Measurements from ENCODE around the gene P4HA3.

The P4HA3 gene

DNA sequence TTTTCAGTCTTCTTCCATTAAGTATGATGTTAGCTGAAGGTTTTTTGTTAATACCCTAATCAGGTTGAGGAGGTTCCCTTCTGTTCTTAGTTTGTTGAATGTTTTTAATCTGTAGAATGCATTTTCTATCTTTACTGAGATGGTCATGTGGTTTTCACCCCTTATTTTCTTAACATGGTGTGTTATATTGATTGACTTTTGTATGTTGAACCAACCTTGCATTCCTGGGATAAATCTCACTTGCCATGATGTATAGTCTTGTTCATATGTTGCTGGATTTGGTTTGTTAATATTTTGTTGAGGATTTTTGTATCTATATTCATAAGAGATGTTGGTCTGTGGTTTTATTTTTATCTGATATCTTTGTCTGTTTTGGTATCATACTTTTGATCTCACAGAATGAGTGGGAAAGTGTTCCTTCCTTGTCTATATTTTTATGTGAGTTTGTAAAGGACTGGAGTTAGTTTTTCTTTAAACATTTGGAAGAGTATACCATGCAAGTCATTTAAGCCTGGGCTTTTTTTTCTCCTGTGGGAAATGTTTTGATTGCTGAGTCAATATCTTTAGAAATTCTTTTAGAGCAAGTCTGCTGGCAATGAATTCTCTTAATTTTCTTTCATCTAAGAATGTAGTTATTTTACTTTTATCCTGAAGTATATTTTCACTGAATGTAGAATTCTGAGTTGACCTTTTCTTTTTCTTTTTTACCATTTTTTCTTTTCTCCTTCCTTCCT, 5.5 kb upstream of the P4HA3 start:
- DNase-seq: no peak

DNA sequence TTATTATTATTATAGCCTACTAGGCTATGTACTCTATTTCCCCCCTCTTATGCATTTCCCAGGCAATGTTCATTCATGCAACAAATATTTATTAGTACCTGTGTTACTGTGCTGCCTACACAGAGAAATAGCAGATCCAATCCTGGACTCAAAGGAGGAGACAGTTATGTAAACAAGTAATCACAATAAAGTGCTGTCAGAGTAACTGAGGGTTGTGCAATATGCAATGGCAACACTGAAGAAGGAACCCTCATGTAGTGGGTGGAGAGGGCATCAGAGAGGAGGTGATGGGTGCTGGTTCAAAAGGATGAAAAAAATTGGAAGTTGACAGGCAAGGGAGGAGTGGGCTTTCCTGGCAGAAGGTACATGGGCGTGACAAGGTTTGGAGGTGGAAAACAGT, 886 bp upstream of the P4HA3 start:
- DNase-seq: no peak

DNA sequence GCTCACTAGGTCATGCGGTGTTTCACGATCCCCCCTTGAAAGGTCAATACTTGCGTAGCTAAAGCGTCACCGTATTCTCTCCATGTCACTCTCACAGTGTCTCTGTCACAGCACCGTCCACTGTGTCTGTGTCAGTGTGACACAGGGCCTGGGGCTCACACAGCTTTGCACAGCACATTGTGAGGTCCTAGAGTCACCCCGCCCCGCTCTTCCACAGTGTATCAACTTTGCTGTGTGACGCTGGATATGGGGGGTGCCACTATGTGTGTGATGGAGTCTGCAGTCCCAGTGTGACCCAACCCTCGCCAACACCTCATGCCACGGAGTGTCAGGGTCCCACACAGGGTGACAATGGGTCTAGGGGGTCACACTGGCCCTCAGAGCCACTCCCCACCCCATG, 583 bp downstream of the P4HA3 start:
- no peak for DNase-seq

DNA sequence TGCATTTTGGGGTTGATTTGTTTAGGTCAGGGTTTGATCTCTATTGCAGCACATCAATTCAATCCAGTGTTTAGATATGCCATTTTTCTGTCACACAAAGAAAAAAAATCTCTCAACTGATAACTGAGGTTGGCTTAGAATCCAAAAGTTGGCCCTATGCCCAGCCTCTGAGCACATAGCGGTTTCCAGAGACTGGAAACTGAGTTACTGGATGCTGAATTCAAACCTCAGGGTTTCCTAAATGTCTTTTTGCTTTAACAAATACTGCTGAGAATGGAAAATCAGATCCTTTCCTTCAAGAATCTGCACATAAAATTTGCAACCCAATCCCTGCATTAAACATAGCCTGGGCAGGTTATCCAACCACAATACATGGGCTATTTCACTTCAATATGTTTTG, 4.0 kb downstream of the P4HA3 start:
- no peak for DNase-seq

DNA sequence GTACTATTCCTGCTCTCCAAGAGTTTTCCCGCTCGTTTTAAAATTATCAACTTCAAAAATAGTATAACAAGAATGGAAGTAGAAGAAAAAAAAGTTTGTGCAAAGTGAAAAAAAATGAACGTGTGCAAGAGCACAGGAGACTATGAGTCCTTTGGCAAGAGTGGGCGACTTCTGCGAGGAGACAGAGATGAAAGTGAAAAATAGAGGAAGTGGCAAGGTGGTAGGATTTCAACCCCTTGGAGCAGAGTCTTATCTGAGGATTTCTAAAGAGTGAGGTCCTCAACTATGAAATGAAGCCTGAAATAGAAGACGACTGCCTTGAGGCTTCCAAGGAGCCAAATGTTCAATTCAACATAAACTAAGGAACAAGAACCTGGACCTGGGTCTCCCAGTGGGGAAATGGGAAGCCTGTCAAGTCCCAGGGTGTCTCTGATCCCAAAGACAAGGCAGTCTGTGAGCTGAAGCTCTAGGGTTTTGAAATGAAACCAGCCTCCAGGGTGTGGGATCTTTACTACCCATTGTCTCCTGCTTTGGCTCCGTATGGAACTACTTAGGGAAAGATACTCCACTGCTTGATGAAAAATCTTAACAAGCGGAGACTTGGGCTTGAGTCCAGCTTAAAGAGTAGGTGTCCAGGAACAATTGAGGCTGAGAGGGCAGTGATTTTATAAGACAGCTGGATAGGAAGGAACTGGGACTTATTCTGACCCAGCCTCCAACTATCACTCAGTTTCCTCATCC, 4.8 kb downstream of the P4HA3 start:
- DNase-seq: no peak

DNA sequence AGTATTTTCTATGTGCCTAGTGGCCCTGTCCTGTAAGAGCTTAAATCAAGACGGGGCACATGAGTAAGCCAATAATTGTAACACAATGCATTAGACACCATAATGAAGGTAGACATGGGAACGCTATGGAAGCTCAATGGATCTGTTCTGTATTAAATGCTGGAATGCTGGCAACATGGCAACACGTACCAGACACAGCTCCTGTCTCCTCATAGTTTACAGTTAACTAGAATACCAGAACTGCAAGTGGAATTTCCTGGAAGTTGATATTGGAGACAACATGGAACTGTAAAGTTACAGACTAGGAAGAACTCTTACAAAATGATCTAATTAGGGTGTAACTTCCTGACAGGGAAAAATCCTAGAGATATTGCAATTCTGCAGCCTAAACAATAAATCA, 12.4 kb downstream of the P4HA3 start:
- DNase-seq: no peak

DNA sequence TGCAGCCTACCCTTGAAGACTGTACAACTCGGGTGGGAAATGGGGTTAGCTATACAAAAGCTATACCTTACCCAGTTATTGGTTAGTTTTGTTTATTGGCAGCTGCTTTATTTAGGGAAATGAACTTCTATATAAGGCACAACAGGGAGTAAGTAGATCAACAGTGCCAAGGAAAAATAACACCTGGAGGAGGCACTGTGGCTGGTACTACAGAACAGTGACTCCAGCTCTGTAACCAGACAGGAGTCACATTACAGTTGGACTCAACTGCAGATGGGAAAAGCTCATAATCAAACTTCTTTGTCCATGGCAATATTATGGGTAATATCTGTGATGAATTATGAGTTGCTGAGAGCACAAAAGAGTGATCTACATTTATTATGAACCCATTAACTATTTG, 14.0 kb downstream of the P4HA3 start:
- no peak for DNase-seq

DNA sequence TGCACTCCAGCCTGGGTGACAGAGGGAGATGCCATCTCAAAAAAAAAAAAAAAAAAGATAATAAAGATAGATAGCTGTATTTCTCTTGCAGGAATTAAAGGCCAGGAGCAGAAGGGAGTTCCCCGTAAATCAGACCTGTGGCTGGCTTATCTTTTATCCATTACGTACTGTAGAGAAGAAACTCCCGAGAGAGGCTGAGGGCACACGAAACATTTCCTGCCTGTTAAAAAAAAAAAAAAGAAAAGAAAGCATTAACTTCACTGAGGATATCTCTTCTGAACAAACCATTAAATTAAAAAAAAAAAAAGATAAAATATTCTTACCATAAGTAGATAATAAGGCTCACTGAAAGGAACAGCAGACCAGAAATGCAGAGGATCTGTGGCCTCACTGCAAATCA, 22.5 kb downstream of the P4HA3 start:
- DNase-seq: no peak

DNA sequence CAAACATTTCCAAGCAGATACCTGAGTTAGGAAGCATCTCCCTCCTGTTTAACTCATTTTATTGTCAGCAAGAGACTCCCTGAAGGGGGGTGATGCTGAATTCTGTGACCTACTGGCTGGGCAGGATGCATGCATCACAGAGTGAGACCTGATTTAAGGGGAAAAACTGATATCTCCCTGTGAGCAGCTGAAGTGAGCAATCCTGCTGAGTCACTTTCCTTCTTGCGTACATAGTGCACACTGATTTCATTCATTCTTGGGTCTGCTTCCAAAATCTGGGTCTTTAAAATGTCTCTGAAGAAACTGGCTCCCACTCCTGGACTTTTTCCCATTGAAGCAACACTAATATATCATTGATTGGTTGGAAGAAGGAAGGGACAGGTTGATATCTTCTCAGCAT, 23.3 kb downstream of the P4HA3 start:
- no peak for DNase-seq

DNA sequence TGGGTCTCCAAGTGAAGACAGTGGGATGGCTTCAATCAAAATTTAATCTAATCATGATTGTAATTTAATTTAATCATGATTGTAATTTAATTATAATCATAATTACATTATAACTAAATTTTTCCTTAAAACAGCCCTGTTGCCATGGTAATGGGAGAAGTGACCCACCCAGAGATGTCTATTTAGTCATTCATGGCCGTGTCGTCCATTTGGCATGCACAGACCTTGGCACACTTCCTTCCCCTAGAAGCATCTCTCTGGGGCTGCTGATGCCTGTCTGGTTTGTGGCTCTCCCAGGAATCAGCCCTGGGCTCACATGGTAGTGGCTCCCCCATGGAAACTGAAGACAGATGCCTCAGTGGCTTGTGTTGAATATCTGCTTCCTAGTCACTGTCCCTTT, 27.0 kb downstream of the P4HA3 start:
- no peak for DNase-seq

DNA sequence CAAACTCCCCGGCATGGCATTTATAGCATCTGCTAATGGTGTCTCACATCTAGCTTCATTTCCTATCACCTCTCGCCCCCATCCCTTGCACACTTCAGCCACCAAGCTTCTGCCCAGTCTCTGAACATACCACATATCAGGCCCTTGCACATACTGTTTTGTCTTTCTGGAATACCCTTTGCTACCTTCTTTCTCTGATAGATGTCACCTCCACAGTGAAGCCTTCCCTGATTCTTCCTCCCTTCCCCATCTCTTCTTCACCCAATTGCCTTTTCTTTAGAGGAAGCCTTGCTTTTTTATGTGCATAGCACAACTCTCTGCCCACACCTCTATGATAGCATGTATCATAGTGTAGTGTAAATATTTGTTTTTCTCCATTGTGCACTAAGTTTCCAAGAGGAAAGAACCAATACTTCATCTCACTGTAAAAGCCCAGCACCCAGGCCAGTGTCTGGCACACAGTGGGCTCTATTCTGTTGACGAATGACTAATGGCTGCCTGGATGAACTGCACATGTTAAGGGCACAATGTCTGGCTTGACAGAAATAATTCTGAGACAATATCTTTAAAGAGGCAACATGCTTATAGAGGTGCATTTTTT, 27.8 kb downstream of the P4HA3 start:
- no peak for DNase-seq

DNA sequence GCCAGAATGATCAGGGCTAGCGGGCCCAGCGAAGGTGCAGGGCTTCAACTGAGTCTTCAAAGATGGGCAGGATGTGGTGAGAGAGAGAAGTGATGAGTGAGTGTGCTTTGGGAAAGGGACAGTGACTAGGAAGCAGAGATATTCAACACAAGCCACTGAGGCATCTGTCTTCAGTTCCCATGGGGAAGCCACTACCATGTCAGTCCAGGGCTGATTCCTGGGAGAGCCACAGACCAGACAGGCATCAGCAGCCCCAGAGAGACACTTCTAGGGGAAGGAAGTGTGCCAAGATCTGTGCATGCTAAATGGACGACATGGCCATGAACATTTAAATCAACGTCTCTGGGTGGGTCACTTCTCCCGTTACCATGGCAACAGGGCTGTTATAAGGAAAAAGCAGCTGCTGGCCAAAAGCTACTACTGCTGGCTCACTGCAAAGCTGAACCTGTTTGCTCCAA, 28.5 kb downstream of the P4HA3 start:
- no peak for DNase-seq

DNA sequence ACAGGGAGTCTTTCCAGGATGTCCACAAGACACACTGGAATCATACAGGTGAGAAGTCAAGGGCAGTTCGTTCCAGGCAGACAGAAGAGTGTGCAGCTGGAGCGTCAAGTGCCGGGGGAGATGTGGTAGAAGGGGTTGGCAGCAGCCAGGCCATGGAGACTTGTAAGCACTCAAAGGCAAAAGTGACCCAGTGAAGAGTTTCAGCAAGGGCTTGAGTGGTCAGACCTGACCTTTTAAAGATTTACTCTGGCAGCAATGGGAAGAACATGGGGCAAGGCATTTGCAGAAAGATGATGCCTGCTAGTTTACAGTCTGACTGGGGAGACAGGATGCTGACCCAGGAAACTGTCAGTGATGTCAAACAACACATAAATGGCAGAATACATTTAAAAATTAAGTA, 29.0 kb downstream of the P4HA3 start:
- no peak for DNase-seq

DNA sequence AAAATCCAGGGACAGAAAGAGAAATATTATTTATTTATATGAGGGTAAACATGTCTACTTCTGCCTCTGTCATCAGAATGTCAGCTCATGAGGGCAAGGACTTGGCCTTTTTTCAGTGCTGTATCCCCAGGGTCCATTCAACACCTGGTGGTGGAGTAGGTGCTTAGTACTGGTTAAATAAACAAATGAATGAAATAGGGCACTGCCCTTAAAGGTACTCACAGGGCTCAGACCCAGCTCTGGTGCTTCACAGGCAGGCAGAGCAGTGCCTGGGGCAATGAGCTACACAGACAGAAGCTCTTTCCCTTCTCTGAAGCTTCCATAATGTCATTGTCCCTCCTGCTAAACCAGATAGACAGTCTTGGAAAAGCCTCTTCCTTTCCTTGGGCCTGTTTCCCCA, 30.9 kb downstream of the P4HA3 start:
- DNase-seq: no peak

DNA sequence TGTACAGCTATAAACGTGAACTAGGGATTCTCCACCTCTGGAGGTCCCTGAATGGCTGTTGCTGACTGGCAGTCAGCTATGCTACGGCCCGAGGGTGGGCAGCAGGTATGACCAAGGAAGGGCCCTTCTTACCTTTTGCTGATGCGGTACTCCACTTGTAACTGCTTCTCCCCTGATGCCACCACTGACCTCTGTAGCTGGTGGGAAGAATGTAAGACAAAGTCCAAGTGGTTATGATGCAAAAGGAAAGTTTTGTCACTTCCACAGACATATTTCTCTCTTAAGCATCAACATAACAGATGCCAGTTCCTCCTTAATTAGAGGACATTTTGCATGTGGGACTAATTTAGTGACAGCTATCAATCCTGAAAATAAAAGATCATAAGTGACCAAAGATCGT, 32.2 kb downstream of the P4HA3 start:
- DNase-seq: no peak

DNA sequence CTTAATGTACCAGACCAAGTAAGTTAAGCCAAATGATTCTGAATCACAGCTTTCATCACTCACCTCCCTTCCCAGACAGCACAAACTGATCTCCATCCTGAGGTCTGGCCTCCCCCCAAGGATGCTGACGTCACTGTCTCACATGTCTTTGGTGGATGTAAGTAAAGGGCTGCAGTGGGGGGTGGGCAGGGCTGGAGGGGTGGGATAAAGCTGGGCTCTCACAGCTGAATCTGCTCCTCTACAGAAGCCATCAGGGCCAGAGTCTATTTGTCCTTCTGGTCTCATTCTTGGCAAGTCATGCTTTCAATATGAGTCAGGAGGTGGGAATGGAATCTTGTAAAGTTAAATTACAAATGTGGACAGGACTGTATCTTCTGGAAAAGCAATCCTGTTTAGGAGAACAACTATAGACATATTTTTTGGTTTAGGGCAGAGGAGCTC, 32.7 kb downstream of the P4HA3 start:
- no peak for DNase-seq

DNA sequence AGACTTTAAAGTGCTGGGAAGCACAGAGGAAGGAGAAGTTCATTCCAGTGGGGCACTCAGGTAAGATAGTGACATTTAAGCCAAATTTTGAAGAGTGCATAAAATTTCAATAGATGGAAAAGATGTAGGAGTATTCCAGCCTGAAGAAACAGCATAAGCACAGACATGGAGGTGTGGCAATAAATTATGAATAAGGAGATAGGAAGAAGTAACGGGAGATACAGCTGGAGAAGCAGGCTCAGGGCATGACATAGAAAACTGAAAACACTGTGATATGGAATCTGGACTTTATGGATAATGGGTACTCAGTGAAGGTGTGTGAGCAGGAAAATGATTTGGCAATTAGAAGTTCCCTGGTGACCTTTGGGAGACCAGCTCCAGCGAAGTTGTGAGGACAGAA, 33.3 kb downstream of the P4HA3 start:
- DNase-seq: no peak

DNA sequence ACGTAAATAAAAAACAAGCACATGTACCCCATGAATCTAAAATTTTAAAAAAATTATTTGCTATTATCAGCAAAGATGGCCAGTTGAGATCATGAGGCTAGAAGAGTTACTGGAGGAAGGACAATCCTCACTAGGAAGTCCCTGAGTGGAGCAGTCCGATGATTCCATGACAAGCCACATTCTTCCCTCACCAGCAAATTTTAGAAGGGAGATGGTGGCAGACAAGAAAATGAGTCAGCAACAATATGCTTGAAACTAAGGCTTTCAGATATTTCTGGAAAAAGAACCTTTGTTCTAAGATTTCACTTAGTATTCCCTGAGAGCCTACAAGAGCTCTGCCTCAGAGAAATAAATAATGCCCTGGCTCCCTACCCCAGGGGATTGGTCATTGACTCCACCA, 34.9 kb downstream of the P4HA3 start:
- DNase-seq: no peak

DNA sequence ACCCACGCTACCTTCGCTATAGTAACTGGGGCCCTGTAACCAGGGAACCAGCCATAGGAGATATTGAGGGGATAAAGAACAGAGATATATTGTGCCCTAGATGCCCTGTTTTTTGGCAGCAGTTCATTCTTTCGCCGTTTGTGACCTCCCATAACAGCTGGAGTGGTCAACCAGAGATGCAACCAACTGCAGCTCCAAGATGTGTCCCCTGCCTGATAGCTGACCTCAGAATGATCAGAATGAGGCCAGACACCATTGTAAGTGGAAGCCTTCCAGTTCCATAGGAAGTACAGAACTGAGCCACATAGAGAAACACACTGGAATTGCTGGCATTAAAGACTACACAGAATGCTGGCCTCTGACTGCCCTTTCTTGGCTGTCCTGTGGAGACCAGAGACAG, 39.2 kb downstream of the P4HA3 start:
- DNase-seq: no peak

DNA sequence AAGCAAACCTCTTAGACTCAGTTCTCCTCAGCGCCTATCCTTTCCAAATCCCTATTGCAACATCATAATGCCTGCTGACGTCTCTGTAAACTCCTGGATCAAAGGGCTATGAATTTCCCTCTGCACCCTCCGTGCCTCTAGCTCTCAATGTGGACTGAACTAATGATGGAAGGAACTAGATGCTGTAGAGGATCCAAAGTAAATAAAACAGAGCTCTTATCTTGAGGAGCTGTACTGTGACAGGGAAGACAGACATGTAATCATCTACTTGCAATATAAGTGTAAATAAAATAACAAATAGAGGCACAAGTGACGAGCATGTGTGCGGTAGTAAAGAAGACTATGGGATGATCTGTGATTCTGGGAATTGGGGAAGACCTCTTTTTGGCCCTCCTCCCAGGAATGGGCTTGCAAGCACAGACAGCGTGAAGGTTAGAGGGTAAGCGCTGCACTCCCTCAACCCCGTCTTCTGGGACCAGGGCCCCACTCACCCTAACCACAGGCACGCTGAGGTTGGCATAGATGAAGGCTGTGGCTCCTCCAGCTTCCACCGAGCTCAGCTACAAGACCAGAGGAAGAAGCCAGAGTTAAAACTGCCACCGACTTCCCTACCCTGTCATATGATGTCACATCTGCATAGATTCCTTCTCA, 42.2 kb downstream of the P4HA3 start:
- peak in 1 of 2 donors; percentile 20 for DNase-seq

DNA sequence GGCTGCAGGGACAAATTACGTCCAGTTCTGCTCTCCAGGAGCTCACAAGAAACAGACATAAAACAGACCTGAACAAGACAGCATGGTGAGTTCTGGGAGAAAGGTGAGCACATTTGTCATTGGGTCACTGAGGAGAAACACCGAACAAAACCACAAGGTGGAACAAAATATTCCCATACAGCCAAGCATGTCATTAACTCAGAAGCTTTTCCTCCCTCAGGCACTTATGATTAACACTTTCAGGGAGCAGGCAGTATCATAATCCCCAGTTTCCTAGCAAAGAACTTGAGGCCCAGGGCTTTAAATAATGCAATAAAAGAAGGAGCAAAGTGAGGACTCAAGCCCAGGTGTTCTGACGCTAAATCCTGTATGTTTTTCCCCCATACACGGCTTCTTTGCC, 43.0 kb downstream of the P4HA3 start:
- no peak for DNase-seq

DNA sequence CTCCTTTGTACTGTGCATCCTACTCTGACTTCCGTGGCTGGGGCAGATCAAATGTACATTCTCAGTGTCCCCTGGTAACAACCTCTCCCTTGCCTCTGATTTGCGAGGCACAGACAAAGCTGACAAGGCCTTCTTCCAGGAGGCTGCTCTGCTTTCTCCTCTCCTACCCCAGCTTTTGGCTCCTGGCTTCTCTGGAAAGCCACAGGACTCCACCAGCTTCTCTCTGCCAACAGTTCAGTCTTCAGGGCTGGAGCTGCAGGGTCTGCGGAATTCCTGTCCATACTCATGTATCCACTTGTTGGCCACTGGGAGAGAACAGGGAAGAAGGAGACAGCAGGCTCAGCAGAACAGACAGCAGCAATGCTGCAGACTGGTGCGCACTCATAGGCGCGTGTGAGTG, 44.4 kb downstream of the P4HA3 start:
- no peak for DNase-seq

DNA sequence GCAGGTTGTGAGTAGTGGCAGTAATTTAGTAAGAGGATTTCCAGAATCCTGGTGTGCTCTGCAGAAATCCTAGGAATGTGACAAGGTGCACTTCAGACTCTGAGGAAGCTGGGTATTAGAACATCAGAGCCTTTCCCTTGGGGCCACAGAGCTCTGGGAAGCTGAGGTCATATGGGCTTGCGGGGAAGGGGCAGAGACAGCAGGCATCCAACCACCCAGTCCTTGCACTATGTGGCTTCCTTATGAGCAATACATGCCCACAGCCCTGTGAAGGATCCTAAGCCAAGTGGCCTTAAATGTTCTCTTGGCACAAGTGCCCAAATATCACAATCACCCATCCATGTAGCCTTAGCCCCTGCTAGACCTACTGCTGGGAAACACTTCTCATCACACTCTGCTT, 46.2 kb downstream of the P4HA3 start:
- no peak for DNase-seq

DNA sequence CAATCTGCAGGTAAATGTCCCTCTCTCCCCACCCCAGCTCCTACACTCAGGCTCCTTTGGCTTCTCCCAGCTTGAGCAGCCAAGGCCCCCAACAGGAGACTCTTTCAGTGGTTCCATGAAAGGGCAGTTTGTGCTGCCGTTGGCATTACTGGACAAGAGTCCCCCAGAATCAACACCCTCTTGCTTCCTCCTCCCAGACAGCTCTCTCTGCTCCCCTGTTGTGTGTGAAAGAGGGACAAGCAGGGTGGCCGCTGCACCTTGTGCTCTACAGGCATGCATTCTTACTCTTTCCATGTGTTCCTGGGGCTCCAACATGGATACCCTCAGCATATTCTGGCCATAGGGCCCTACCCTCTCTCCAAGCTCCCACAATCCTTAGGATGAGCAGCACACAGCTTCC, 48.7 kb downstream of the P4HA3 start:
- no peak for DNase-seq

Measured in stimulated activated CD4-positive, alpha-beta T cell treated with anti-CD3 and anti-CD28 coated beads, Interleukin-2, amount 100 ng/mL, for 24 hours (primary cell).